IMR-90 (cell line): ENCODE results near the gene UCHL1. TPM values are rescaled to one million over a fixed set of nuclear protein-coding genes. Genes with fewer than 3 reads are reported as not detected.

Source experiments
- ATAC-seq: fragments of 200-7000 bp; cut with Tn5 transposase; 2 replicates; pipeline ENCODE4 v1.9.1; 2020; ENCODE audit warnings: low read depth, mild to moderate bottlenecking, moderate library complexity
- BruUV-seq: library from RNA; stranded (reverse); fragments of 400-500 nt; replicated peaks from 2 replicates; lab custom pipeline; 2021; lab: Mats Ljungman, UMichigan
- CTCF ChIA-PET: fragments of 300-600 bp; formaldehyde crosslinking; extraction: SDS; loops from one replicate; lab custom pipeline; 2021; ENCODE audit warnings: antibody characterized with exemption; lab: Yijun Ruan, JAX
- POLR2A ChIA-PET: fragments of 300-600 bp; sonication (Branson Sonifier 250); formaldehyde crosslinking; loops from one replicate; lab custom pipeline; 2022; ENCODE audit warnings: antibody characterized with exemption; ENCODE audit not compliant: unreplicated experiment; lab: Charles Lee
- DNase-seq: peaks from one replicate; pipeline ENCODE4 v3.0.0; 2013
- H2AFZ ChIP-seq: replicated peaks from 2 replicates; pipeline ENCODE3; 2013; ENCODE audit warnings: low read length, mild to moderate bottlenecking; ENCODE audit not compliant: poor library complexity
- H2AK5ac ChIP-seq: 2 replicates; pipeline ENCODE4 v1.6.1; 2013; ENCODE audit warnings: low read depth, low read length, inconsistent platforms
- H2AK9ac ChIP-seq: replicated peaks from 2 replicates; pipeline ENCODE3; 2013; ENCODE audit warnings: mild to moderate bottlenecking, low read depth, low read length, moderate library complexity; ENCODE audit not compliant: poor library complexity
- H2BK120ac ChIP-seq: 2 replicates; pipeline ENCODE4 v1.6.1; 2013; ENCODE audit warnings: low read depth, low read length, inconsistent platforms
- H2BK15ac ChIP-seq: 3 replicates; pipeline ENCODE4 v1.6.1; 2013; ENCODE audit warnings: low read depth, low read length, inconsistent platforms
- H2BK20ac ChIP-seq: 2 replicates; pipeline ENCODE4 v1.6.1; 2013; ENCODE audit warnings: low read depth, mild to moderate bottlenecking, inconsistent platforms, low read length, moderate library complexity
- H2BK5ac ChIP-seq: 2 replicates; pipeline ENCODE4 v1.6.1; 2013; ENCODE audit warnings: mild to moderate bottlenecking, low read depth, low read length, inconsistent platforms; ENCODE audit not compliant: poor library complexity, severe bottlenecking
- H3K14ac ChIP-seq: replicated peaks from 2 replicates; pipeline ENCODE4 v1.6.1; 2013; ENCODE audit warnings: low read depth, low read length, inconsistent platforms
- H3K18ac ChIP-seq: 2 replicates; pipeline ENCODE4 v1.6.1; 2013; ENCODE audit warnings: low read depth, low read length, control low read depth
- H3K23ac ChIP-seq: 2 replicates; pipeline ENCODE4 v1.6.1; 2013; ENCODE audit warnings: low read depth, low read length, inconsistent platforms
- H3K27ac ChIP-seq: 2 replicates; pipeline ENCODE4 v1.5.1; 2013; ENCODE audit warnings: mild to moderate bottlenecking, control low read depth, low read length; ENCODE audit not compliant: insufficient read depth
- H3K27me3 ChIP-seq: 2 replicates; pipeline ENCODE4 v1.6.1; 2013; ENCODE audit warnings: low read length; ENCODE audit not compliant: control insufficient read depth, insufficient read depth
- H3K36me3 ChIP-seq: 2 replicates; pipeline ENCODE4 v1.6.1; 2013; ENCODE audit warnings: low read length, mixed read lengths; ENCODE audit not compliant: control insufficient read depth, insufficient read depth
- H3K4ac ChIP-seq: 2 replicates; pipeline ENCODE4 v1.6.1; 2013; ENCODE audit warnings: low read depth, low read length, inconsistent platforms
- H3K4me1 ChIP-seq: 2 replicates; pipeline ENCODE4 v1.6.1; 2013; ENCODE audit warnings: low read length, mixed read lengths; ENCODE audit not compliant: control insufficient read depth, insufficient read depth
- H3K4me2 ChIP-seq: 2 replicates; pipeline ENCODE4 v1.6.1; 2013; ENCODE audit warnings: low read depth, mild to moderate bottlenecking, control low read depth, low read length, moderate library complexity
- H3K4me3 ChIP-seq: 2 replicates; pipeline ENCODE4 v1.5.1; 2013; ENCODE audit warnings: low read depth, mild to moderate bottlenecking, control low read depth, low read length, moderate library complexity; ENCODE audit not compliant: insufficient read depth
- H3K56ac ChIP-seq: 2 replicates; pipeline ENCODE4 v1.6.1; 2013; ENCODE audit warnings: low read length, inconsistent platforms; ENCODE audit not compliant: insufficient read depth; ENCODE audit errors: extremely low read depth
- H3K79me1 ChIP-seq, 2 experiments: 2 replicates each; pipeline ENCODE4 v1.6.1; 2013; ENCODE audit warnings: low read length in 2 of 2, inconsistent platforms in 1 of 2, low read depth in 1 of 2
- H3K9ac ChIP-seq: 2 replicates; pipeline ENCODE4 v1.6.1; 2013; ENCODE audit warnings: low read depth, low read length, control low read depth
- H3K9me1 ChIP-seq: 2 replicates; pipeline ENCODE4 v1.6.1; 2013; ENCODE audit warnings: low read length, inconsistent platforms; ENCODE audit not compliant: insufficient read depth
- H3K9me3 ChIP-seq: 2 replicates; pipeline ENCODE4 v1.6.1; 2013; ENCODE audit warnings: low read length; ENCODE audit not compliant: control insufficient read depth, insufficient read depth
- H4K20me1 ChIP-seq: 2 replicates; pipeline ENCODE4 v1.6.1; 2013; ENCODE audit warnings: low read length, inconsistent platforms; ENCODE audit not compliant: insufficient read depth
- H4K5ac ChIP-seq: 2 replicates; pipeline ENCODE4 v1.6.1; 2013; ENCODE audit warnings: mild to moderate bottlenecking, low read depth, low read length, control low read depth
- H4K8ac ChIP-seq, 2 experiments: 2 replicates each; pipeline ENCODE4 v1.6.1; 2013; ENCODE audit warnings: low read depth in 2 of 2, low read length in 2 of 2, control low read depth in 1 of 2, inconsistent platforms in 1 of 2
- H4K91ac ChIP-seq: 2 replicates; pipeline ENCODE4 v1.6.1; 2013; ENCODE audit warnings: low read depth, low read length, inconsistent platforms; ENCODE audit not compliant: insufficient read depth
- BHLHE40 ChIP-seq: fragments of 150-350 bp; IDR thresholded peaks from 2 replicates; pipeline ENCODE4 v1.6.1; 2016; ENCODE audit warnings: mild to moderate bottlenecking, low read depth, low read length
- CHD1 ChIP-seq: IDR thresholded peaks from 2 replicates; pipeline ENCODE4 v1.6.1; 2012; ENCODE audit warnings: low read depth, low read length, improper control_type of control experiment
- MAFK ChIP-seq: IDR thresholded peaks from 2 replicates; pipeline ENCODE4 v1.6.1; 2012; ENCODE audit warnings: low read depth, low read length, improper control_type of control experiment
- MAZ ChIP-seq: IDR thresholded peaks from 2 replicates; pipeline ENCODE4 v1.6.1; 2012; ENCODE audit warnings: low read depth, mild to moderate bottlenecking, low read length, improper control_type of control experiment, moderate library complexity, borderline replicate concordance
- MXI1 ChIP-seq: IDR thresholded peaks from 2 replicates; pipeline ENCODE4 v1.6.1; 2012; ENCODE audit warnings: low read depth, mild to moderate bottlenecking, low read length, moderate library complexity, borderline replicate concordance
- NFE2L2 ChIP-seq: fragments of 150-350 bp; IDR thresholded peaks from 2 replicates; pipeline ENCODE4 v1.6.1; 2016; ENCODE audit warnings: low read depth, mild to moderate bottlenecking, low read length
- SMC3 ChIP-seq: fragments of 150-350 bp; IDR thresholded peaks from 2 replicates; pipeline ENCODE4 v1.6.1; 2016; ENCODE audit warnings: low read depth, mild to moderate bottlenecking, antibody characterized with exemption, low read length, moderate library complexity
- WGBS, 2 experiments: methylation state at CpG; one replicate each; pipeline versions ENCODE4 v1.1.5 to v1.1.7; 2013; ENCODE audit warnings: missing lambda C conversion rate in 2 of 2; ENCODE audit not compliant: insufficient read length in 1 of 2; ENCODE audit errors: extremely low coverage in 2 of 2; 5-methylcytosine and 5-hydroxymethylcytosine counted together
- dilution Hi-C: fragments of 300-500 bp; cut with HindIII; formaldehyde crosslinking; loops from one replicate; pipeline ENCODE4 v1.14.3; 2018; ENCODE audit warnings: low sequenced_read_pairs; ENCODE audit not compliant: unreplicated experiment
- in situ Hi-C: fragments of 300-500 bp; cut with MboI; formaldehyde crosslinking; loops from 3 replicates; pipeline ENCODE4 v1.14.3; 2019; ENCODE audit warnings: low sequenced_read_pairs, inconsistent platforms, mixed read lengths
- intact Hi-C: fragments of 100-400 bp; cut with micrococcal nuclease; formaldehyde crosslinking; loops from 2 replicates; pipeline ENCODE4 v1.10.0; 2022
- polyA plus RNA-seq, 3 experiments: library from polyadenylated mRNA; depleted of rRNA; stranded (reverse); fragments of >200 nt; gene quantifications; 2 replicates each; pipeline ENCODE4 v1.2.3, GENCODE V29; 2012; ENCODE audit warnings: low replicate concordance in 1 of 3
- total RNA-seq: library from RNA; depleted of rRNA; stranded (reverse); fragments of >200 nt; gene quantifications from 2 replicates; pipeline ENCODE4 v1.2.3, GENCODE V29; 2012
- TF ChIP-seq, protein P1 (sequence below): conservative IDR thresholded peaks from 2 replicates; pipeline ENCODE4 v1.5.1; 2012; ENCODE audit warnings: mild to moderate bottlenecking, low read depth, low read length, improper control_type of control experiment
- TF ChIP-seq, protein P2 (sequence below): fragments of 150-350 bp; IDR thresholded peaks from 2 replicates; pipeline ENCODE4 v1.6.1; 2016; ENCODE audit warnings: low read depth, mild to moderate bottlenecking, low read length, moderate library complexity, borderline replicate concordance

The UCHL1 gene
- total and polyA plus RNA-seq, 2 of the 4 experiments (the other 2 are of a cell fraction) = 972 to 2,118 TPM

GRCh38 chr4:41219421-41219950, 37.2 kb upstream of the UCHL1 start:
- Histone ChIP-seq H2BK20ac (no peak overlapping the region), H3K18ac (no peak overlapping the region), H3K14ac (no peak overlapping the region), H3K36me3 (no peaks in the 10 kb centered on the region), H2BK5ac (no peak overlapping the region), H3K4me2 (no peak overlapping the region), H2AK5ac (no peak overlapping the region), H3K4ac (no peak overlapping the region), H2AFZ (no peak overlapping the region), H2AK9ac (no peak overlapping the region), H3K27ac (no peak overlapping the region), H4K91ac (no peak overlapping the region), H2BK120ac (no peak overlapping the region), H3K4me3 (no peak overlapping the region), H2BK15ac (no peak overlapping the region), H3K23ac (no peak overlapping the region), H3K27me3 (peaks cover 2% of the 10 kb centered on the region; the same call in 1 of the 2 replicates), H3K9me3 (no peaks in the 10 kb centered on the region), H4K5ac (no peak overlapping the region), H3K79me1 (no peaks in the 10 kb centered on the region), H3K4me1 (peaks cover 2% of the 10 kb centered on the region; the same call in 1 of the 2 replicates), H4K20me1 (no peaks in the 10 kb centered on the region), H3K56ac (no peak overlapping the region), H4K8ac (no peak overlapping the region), H3K9me1 (no peaks in the 10 kb centered on the region; the same call in 1 of the 2 replicates), H3K9ac (no peak overlapping the region)
- intact Hi-C loops (no loop called here), in situ Hi-C loops (loop anchor here (5.0 kb wide), 2 partner anchors 242 to 297 kb away; no protein-coding TSS in a partner anchor), dilution Hi-C loops (no loop called here)
- 100% methylated on average over 1 to 2 of the region's 3 CpGs for WGBS, 2 experiments
- no TSS peak for BruUV-seq
- ATAC-seq (no peak), DNase-seq (no peak)
- TF ChIP-seq, protein P1, sequence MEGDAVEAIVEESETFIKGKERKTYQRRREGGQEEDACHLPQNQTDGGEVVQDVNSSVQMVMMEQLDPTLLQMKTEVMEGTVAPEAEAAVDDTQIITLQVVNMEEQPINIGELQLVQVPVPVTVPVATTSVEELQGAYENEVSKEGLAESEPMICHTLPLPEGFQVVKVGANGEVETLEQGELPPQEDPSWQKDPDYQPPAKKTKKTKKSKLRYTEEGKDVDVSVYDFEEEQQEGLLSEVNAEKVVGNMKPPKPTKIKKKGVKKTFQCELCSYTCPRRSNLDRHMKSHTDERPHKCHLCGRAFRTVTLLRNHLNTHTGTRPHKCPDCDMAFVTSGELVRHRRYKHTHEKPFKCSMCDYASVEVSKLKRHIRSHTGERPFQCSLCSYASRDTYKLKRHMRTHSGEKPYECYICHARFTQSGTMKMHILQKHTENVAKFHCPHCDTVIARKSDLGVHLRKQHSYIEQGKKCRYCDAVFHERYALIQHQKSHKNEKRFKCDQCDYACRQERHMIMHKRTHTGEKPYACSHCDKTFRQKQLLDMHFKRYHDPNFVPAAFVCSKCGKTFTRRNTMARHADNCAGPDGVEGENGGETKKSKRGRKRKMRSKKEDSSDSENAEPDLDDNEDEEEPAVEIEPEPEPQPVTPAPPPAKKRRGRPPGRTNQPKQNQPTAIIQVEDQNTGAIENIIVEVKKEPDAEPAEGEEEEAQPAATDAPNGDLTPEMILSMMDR = no peak
- TF ChIP-seq SMC3 (no peak), CHD1 (no peak), NFE2L2 (no peak), MAFK (no peak), MXI1 (no peak), MAZ (no peak), BHLHE40 (no peak)
- TF ChIP-seq, protein P2, sequence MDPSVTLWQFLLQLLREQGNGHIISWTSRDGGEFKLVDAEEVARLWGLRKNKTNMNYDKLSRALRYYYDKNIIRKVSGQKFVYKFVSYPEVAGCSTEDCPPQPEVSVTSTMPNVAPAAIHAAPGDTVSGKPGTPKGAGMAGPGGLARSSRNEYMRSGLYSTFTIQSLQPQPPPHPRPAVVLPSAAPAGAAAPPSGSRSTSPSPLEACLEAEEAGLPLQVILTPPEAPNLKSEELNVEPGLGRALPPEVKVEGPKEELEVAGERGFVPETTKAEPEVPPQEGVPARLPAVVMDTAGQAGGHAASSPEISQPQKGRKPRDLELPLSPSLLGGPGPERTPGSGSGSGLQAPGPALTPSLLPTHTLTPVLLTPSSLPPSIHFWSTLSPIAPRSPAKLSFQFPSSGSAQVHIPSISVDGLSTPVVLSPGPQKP = no peak
- POLR2A ChIA-PET = interaction anchor here (0.5 kb wide), 1 partner anchor 887 kb away, joined by 7 read pairs; no protein-coding TSS in a partner anchor
- CTCF ChIA-PET = no interaction called here
